ENCODE results near the gene RPRD1A.
A peak's percentile ranks its signal among the peaks of the same experiment; 100 is the strongest.
"Not testable (repeated sequence)": the region's sequence is repeated elsewhere in the genome, so short reads cannot be mapped to it uniquely, and the experiment has no call there.

RPRD1A gene

GRCh38 chr18:36031407-36031806, 36.0 kb downstream of the RPRD1A start:
- DNase-seq (ENCODE audit: low spot score), result no peak

DNA sequence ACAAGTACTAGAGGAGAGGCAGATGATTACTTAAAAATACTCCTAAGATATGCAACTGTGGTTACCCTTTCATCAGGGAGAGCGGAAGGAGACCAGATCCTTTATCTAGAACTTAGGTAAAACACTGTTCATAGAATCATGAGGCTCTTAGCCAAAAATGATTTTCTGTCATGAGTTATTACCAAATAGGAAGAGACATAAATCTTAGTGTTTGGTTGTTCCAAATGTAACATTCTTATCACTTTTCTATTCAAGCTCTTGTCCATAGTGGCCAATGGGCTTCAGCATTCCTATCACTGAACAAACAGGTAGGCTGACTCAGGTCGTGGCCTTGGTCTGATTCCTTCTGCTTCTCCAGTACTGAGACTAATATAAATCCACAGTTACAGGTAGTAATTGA, 38.5 kb downstream of the RPRD1A start:
- DNase-seq (ENCODE audit: low spot score), result no peak

- no peak for DNase-seq (ENCODE audit: low spot score)
These were observed 42.3 kb downstream of the RPRD1A start for GRCh38 chr18:36025025-36025424.

GRCh38 chr18:36024241-36024640, 43.1 kb downstream of the RPRD1A start:
- DNase-seq (ENCODE audit: low spot score), result not testable (repeated sequence)

DNA sequence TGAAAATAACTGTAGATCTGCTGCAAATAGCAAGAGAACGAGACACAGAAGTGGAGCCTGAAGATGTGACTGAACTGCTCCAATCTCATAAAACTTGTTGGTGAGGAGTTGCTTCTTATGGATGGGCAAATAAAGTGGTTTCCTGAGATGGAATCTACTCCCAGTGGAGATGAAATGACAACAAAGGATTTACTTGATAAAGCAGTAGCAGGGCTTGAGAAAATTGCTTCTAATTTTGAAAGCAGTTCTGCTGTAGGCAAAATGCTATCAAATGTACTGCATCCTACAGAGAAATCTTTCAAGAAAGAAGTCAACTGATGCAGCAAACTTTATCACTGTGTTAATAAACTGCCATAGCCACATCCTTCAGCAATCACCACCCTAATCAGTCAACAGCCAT, 44.0 kb downstream of the RPRD1A start:
- DNase-seq (ENCODE audit: low spot score), result no peak

DNA sequence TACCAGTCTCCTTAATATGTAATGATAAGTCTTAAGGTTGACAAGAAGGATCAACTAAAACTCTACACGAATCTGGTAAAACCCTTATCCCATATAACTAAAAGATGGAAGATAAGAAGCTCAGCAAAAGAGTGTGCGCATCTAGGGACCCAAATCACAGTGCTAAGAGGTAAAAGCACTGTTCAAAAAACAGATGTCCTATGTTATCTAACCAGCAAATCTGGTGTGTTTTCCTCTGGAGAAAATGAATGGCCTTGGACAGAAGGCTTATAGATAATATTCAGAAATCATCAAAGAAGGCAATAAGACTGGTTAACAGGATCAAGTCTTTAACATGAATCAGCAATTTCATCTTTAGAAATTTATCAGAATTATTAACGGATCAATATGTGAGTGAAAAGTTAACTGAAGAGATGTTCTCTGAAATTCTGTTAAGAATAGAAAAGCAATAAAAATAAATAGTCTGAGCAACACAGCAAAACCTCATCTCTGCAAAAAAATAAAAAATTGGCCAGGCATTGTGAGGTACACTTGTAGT, 47.1 kb downstream of the RPRD1A start:
- DNase-seq (ENCODE audit: low spot score), result no peak

GRCh38 chr18:36017232-36017631, 50.1 kb downstream of the RPRD1A start:
- DNase-seq (ENCODE audit: low spot score), result no peak

GRCh38 chr18:36015629-36016028, 51.7 kb downstream of the RPRD1A start:
- DNase-seq (ENCODE audit: low spot score), result no peak

DNA sequence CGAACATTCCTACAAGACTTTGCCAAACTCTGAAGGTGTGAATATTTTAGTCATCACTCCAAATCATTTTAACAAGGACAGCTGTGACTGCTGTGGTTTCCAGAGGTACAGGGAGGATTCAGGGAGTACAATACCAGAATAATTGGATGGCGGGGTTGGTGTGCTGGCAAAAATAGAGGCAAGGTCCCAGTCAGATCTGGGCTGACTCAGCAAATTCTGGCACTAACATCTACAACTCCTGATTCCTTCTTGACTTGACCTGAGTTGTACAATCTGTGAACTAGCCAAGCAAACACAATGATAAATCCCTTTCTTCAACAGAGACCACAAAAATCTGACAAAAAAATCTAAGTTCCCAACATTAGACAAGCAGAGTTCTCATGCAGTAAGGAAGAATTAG, 54.5 kb downstream of the RPRD1A start:
- DNase-seq (ENCODE audit: low spot score), result no peak

- no peak for DNase-seq (ENCODE audit: low spot score)
These were observed 58.1 kb downstream of the RPRD1A start for GRCh38 chr18:36009214-36009613.

DNA sequence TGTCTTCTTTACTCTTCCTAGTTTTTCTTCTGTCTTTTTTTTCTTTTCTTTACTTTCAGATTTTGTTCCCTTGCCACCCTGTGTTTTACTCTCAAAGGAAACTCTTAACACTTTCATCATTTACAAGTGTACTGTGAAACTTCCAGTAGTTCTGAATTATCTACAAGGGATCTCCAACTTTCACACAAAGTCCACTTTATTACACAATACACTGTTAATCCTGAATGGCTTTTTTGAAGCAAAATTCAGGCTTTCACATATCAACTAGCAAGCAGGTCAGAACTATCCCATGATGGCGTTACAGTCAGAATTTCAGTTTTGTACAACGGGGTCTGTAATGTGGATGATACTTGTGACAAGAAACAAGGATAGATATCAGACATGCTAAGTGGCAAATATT, 60.4 kb downstream of the RPRD1A start:
- DNase-seq (ENCODE audit: low spot score), result no peak

- DNase-seq (ENCODE audit: low spot score), result no peak
These were observed 67.4 kb downstream of the RPRD1A start for GRCh38 chr18:35999925-36000324.

- no peak for DNase-seq (ENCODE audit: low spot score)
These were observed 68.4 kb downstream of the RPRD1A start for GRCh38 chr18:35998967-35999366.

DNA sequence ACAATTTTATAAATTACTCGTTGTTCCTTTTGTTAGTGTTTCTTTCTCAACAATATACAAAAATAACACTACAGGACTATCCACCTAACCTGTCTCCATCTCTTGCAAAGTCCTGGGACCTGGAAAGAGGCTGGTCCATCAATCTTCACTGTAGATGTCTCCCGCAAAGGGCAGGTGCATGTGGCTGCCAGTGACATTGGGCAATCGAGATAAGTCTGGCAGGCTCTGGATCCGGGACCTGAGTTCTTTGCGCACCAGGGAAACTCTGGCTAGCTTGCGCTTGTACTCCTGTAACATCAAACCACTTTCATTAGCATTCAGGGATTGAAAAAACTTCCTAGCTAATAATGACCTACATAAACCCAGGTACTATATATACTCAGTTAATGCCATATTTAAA, 74.3 kb downstream of the RPRD1A start:
- no peak for DNase-seq (ENCODE audit: low spot score)

DNA sequence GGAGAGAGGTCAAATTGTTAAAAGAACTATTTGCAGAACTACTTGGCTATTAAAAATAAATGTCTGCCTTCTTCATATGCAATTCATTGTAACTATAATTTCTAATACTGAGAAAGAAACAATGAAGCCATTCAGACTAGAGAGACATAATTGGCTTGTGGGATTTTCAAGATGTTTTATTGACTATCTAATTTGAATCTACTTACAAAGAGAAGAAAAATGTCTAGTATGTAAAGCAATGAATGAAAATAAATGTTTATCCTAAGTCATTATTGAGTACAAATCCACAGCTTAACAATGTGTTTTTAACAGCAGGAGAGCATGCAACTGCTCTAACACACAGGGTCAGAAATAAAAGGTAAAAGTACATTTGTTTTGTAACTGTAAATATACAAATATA, 75.7 kb downstream of the RPRD1A start:
- DNase-seq (ENCODE audit: low spot score), result no peak

- no peak for DNase-seq (ENCODE audit: low spot score)
These were observed 83.5 kb downstream of the RPRD1A start for GRCh38 chr18:35983818-35984217.

GRCh38 chr18:35983147-35983546, 84.2 kb downstream of the RPRD1A start:
- no peak for DNase-seq (ENCODE audit: low spot score)

GRCh38 chr18:35982409-35983114, 84.8 kb downstream of the RPRD1A start:
- no peak for DNase-seq (ENCODE audit: low spot score)

GRCh38 chr18:35979112-35979511, 88.2 kb downstream of the RPRD1A start:
- no peak for DNase-seq (ENCODE audit: low spot score)

- DNase-seq (ENCODE audit: low spot score), result no peak
These were observed 93.2 kb downstream of the RPRD1A start for GRCh38 chr18:35974181-35974580.

- DNase-seq (ENCODE audit: low spot score), result no peak
These were observed 93.7 kb downstream of the RPRD1A start for GRCh38 chr18:35973650-35974049.

DNA sequence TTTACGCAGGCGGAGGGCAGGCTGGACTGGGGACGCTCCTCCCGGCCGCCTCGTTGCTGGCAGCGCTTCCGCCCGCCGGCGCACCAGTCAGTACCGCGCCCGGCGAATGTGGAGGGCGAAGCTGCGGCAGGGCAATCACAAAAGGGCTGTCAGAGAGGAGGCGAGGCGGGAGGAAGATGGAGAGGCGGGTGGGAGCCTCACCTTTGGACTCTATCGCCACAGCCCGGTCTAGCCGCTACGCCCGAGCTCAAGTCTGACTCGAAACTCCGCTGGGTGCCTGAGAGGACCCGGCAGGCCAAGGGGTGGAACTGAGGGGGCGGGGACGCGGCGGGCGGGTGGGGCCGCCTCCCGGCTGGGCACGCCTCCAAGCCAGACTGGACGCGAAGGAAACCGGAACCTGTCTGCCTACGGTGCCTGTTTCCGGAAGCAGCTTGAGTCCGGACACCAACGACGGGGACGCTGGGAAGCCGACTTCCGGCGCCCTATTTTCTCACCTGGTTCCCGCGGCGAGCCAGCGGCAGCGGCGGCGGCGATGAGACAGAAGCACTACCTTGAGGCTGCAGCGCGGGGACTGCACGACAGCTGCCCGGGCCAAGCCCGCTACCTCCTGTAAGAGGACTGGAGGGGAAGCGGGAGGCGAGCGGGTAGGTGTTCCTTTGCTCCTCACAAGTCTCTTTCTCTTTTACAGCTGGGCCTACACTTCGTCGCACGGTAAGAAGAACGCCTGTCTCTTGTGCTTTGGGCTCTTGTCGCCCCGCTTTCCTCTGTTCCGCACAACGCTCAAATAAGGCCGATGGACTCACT, 95.0 kb downstream of the RPRD1A start, which contains the start of gene RMP24:
Gene RMP24 (plus strand): TSS at position 483 of the 804 bp plus-strand sequence.
- DNase-seq (ENCODE audit: low spot score), result peak; percentile 96

DNA sequence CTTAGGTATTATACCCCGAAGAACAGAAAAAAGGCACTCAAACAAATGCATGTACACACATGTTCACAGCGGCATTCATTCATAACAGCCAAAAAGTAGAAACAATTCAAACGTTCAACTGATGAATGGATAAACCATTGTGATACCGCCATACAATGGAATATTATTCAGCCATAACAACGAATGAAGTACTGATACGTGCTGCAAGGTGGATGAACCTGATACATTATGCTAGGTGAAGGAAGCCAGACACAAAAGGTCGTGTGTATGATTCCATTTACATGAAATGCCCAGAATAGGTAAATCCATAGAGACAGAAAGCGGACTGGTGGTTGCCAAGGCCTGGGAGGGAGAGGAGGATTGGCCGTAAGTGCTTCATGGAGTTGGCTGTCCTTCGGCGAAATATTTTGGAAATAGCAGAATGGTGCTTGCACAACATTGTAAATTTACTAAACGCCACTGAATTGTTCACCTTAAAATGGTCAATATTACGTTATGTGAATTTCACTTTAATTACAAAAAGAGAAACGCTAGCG, 95.6 kb downstream of the RPRD1A start:
- no peak for DNase-seq (ENCODE audit: low spot score)
